Measurements from ENCODE around the gene JAG1.

DNA sequence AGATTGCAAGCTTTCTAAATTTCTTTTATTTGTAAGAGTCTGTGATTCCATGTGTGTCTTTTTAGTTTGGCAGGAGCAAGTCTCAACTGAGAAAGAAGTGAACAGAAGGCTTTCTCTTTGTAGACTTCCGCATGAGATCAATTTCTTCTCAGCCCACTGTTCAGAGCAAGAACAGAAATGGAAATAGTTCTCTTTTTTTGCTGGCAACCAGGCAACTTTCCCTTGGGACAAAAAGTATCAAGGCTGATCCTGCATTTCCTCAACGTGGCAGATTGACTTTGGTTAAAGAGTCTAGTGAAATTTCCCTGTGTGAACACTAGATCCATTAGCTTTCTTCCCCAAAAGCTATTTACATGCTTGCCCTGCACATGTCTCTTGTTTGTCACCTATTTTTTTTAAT is 46.8 kb upstream of the JAG1 start:
- TF ChIP-seq CTCF (IDR thresholded peaks at IDR 0.05; ENCODE audit: low read depth, low read length) (no peak), EZH2phosphoT487 (IDR thresholded peaks at IDR 0.05; ENCODE audit: low read depth) (no peak)
